ENCODE data around the gene DBF4B. TPM values are rescaled to one million over a fixed set of nuclear protein-coding genes. Genes with fewer than 3 reads are reported as not detected.
A peak's percentile ranks its signal among the peaks of the same experiment; 100 is the strongest.

The DBF4B gene
- total RNA-seq, 1 donor from 2014 or later = 22.5 TPM

DNA sequence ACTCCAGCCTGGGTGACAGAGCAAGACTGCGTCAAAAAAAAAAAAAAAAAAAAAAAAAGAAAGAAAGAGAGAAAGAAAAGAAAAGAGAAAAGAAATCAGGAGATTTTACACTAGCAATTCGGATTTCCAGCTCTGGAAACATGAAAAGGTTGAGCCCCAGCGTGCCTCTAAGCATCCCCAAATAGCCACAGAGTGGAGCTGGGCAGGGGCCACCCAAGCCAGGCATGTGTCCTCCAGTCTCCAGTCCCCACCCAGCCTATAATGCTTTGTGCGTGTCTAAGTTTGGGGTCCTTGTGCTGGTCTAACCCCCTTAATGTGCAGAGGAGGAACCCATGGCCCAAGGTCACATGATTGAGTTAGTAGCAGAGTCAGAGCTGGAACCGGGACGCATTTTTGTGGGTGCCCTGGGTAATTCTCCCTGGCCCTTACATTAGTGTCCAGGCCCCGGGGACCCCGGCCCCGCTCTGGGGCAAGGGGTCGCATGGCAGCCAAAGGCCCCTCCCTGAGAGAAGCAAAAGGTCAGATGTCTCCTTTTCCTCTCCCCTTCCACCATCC lies 70.3 kb downstream of the DBF4B start:
- Mint-ChIP-seq H3K36me3 (ENCODE audit: low read depth) (no peaks in the 10 kb centered on the region), H3K27me3 (ENCODE audit: insufficient read depth) (peaks cover 15% of the 10 kb centered on the region), H3K9me3 (no peaks in the 10 kb centered on the region), H3K4me3 (peak overlapping the region; percentile 53), H3K4me1 (ENCODE audit: low read depth) (no peaks in the 10 kb centered on the region), H3K27ac (no peak overlapping the region)
- intact Hi-C loops (cut with micrococcal nuclease) = loop anchor here (1.0 to 10.0 kb wide), 3 partner anchors 51 to 166 kb away; partner anchors contain the start of gene KIF18B
- no peak for DNase-seq (ENCODE audit: low spot score)

- no peaks in the 10 kb centered on the region for H3K4me1 Mint-ChIP-seq (ENCODE audit: low read depth)
- DNase-seq (ENCODE audit: low spot score) = peak; percentile 76
- no peaks in the 10 kb centered on the region for H3K9me3 Mint-ChIP-seq
- H3K27me3 Mint-ChIP-seq (ENCODE audit: insufficient read depth) = peaks cover 15% of the 10 kb centered on the region
- H3K4me3 Mint-ChIP-seq = peak overlapping the region; percentile 53
- H3K36me3 Mint-ChIP-seq (ENCODE audit: low read depth) = no peaks in the 10 kb centered on the region
- H3K27ac Mint-ChIP-seq = no peak overlapping the region
- intact Hi-C loops (cut with micrococcal nuclease) = loop anchor here (1.0 to 10.0 kb wide), 3 partner anchors 50 to 165 kb away; partner anchors contain the start of gene KIF18B
These were observed 71.0 kb downstream of the DBF4B start for GRCh38 chr17:44779211-44780025.

GRCh38 chr17:44780161-44780560 lies 71.7 kb downstream of the DBF4B start:
- H3K36me3 Mint-ChIP-seq (ENCODE audit: low read depth) = no peaks in the 10 kb centered on the region
- no peaks in the 10 kb centered on the region for H3K9me3 Mint-ChIP-seq
- no peak overlapping the region for H3K4me3 Mint-ChIP-seq
- no peaks in the 10 kb centered on the region for H3K4me1 Mint-ChIP-seq (ENCODE audit: low read depth)
- no peak for DNase-seq (ENCODE audit: low spot score)
- intact Hi-C loops (cut with micrococcal nuclease) = no loop called here
- H3K27me3 Mint-ChIP-seq (ENCODE audit: insufficient read depth) = peaks cover 16% of the 10 kb centered on the region
- no peak overlapping the region for H3K27ac Mint-ChIP-seq

GRCh38 chr17:44780845-44781480 lies 72.5 kb downstream of the DBF4B start:
- no peak for DNase-seq (ENCODE audit: low spot score)
- H3K4me3 Mint-ChIP-seq = no peak overlapping the region
- no peaks in the 10 kb centered on the region for H3K9me3 Mint-ChIP-seq
- intact Hi-C loops (cut with micrococcal nuclease) = no loop called here
- H3K27ac Mint-ChIP-seq = no peak overlapping the region
- H3K27me3 Mint-ChIP-seq (ENCODE audit: insufficient read depth) = peaks cover 16% of the 10 kb centered on the region
- H3K36me3 Mint-ChIP-seq (ENCODE audit: low read depth) = no peaks in the 10 kb centered on the region
- H3K4me1 Mint-ChIP-seq (ENCODE audit: low read depth) = no peaks in the 10 kb centered on the region

GRCh38 chr17:44781551-44782325 lies 73.3 kb downstream of the DBF4B start:
- no peaks in the 10 kb centered on the region for H3K4me1 Mint-ChIP-seq (ENCODE audit: low read depth)
- peaks cover 16% of the 10 kb centered on the region for H3K27me3 Mint-ChIP-seq (ENCODE audit: insufficient read depth)
- no peak overlapping the region for H3K27ac Mint-ChIP-seq
- intact Hi-C loops (cut with micrococcal nuclease) = no loop called here
- H3K9me3 Mint-ChIP-seq = no peaks in the 10 kb centered on the region
- DNase-seq (ENCODE audit: low spot score) = no peak
- H3K36me3 Mint-ChIP-seq (ENCODE audit: low read depth) = no peaks in the 10 kb centered on the region
- no peak overlapping the region for H3K4me3 Mint-ChIP-seq

- H3K9me3 Mint-ChIP-seq = no peaks in the 10 kb centered on the region
- peaks cover 14% of the 10 kb centered on the region for H3K27me3 Mint-ChIP-seq (ENCODE audit: insufficient read depth)
- no peak overlapping the region for H3K27ac Mint-ChIP-seq
- H3K4me3 Mint-ChIP-seq = no peak overlapping the region
- H3K36me3 Mint-ChIP-seq (ENCODE audit: low read depth) = no peaks in the 10 kb centered on the region
- intact Hi-C loops (cut with micrococcal nuclease) = no loop called here
- no peak for DNase-seq (ENCODE audit: low spot score)
- H3K4me1 Mint-ChIP-seq (ENCODE audit: low read depth) = no peaks in the 10 kb centered on the region
These were observed 73.9 kb downstream of the DBF4B start for GRCh38 chr17:44782326-44782850.

GRCh38 chr17:44785921-44786320 lies 77.5 kb downstream of the DBF4B start:
- Mint-ChIP-seq H3K27ac (no peak overlapping the region), H3K36me3 (ENCODE audit: low read depth) (no peaks in the 10 kb centered on the region), H3K27me3 (ENCODE audit: insufficient read depth) (peaks cover 7% of the 10 kb centered on the region), H3K4me3 (no peak overlapping the region), H3K4me1 (ENCODE audit: low read depth) (no peaks in the 10 kb centered on the region), H3K9me3 (no peaks in the 10 kb centered on the region)
- intact Hi-C loops (cut with micrococcal nuclease) = no loop called here
- no peak for DNase-seq (ENCODE audit: low spot score)

GRCh38 chr17:44786551-44787081 lies 78.2 kb downstream of the DBF4B start:
- H3K9me3 Mint-ChIP-seq = no peaks in the 10 kb centered on the region
- no peak overlapping the region for H3K4me3 Mint-ChIP-seq
- peaks cover 7% of the 10 kb centered on the region for H3K27me3 Mint-ChIP-seq (ENCODE audit: insufficient read depth)
- no peak for DNase-seq (ENCODE audit: low spot score)
- H3K4me1 Mint-ChIP-seq (ENCODE audit: low read depth) = no peaks in the 10 kb centered on the region
- no peaks in the 10 kb centered on the region for H3K36me3 Mint-ChIP-seq (ENCODE audit: low read depth)
- no peak overlapping the region for H3K27ac Mint-ChIP-seq
- intact Hi-C loops (cut with micrococcal nuclease) = no loop called here

- no peaks in the 10 kb centered on the region for H3K4me1 Mint-ChIP-seq (ENCODE audit: low read depth)
- no peak overlapping the region for H3K27ac Mint-ChIP-seq
- no peaks in the 10 kb centered on the region for H3K9me3 Mint-ChIP-seq
- intact Hi-C loops (cut with micrococcal nuclease) = no loop called here
- peaks cover 7% of the 10 kb centered on the region for H3K27me3 Mint-ChIP-seq (ENCODE audit: insufficient read depth)
- DNase-seq (ENCODE audit: low spot score) = no peak
- no peaks in the 10 kb centered on the region for H3K36me3 Mint-ChIP-seq (ENCODE audit: low read depth)
- no peak overlapping the region for H3K4me3 Mint-ChIP-seq
These were observed 78.9 kb downstream of the DBF4B start for GRCh38 chr17:44787271-44787940.

DNA sequence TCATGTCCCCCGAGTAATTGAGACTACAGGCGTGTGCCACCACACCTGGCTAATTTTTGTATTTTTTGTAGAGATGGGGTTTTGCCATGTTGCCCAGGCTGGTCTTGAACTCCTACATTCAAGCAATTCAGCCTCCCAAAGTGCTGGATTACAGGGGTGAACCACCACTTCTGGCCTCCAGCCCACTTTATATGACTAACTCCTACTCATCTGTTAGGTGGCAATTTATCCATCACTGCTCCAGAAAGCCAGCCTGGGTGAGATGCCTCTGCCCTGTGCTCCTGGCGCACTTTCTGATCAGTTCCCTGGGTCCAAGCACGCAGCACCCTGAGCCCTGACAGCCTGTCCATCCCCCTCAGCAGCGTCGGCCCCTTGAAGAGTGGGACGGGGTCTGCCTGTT lies 79.7 kb downstream of the DBF4B start:
- intact Hi-C loops (cut with micrococcal nuclease) = no loop called here
- no peak for DNase-seq (ENCODE audit: low spot score)
- Mint-ChIP-seq H3K4me3 (no peak overlapping the region), H3K27ac (no peak overlapping the region), H3K4me1 (ENCODE audit: low read depth) (no peaks in the 10 kb centered on the region), H3K36me3 (ENCODE audit: low read depth) (no peaks in the 10 kb centered on the region), H3K27me3 (ENCODE audit: insufficient read depth) (peaks cover 2% of the 10 kb centered on the region), H3K9me3 (no peaks in the 10 kb centered on the region)

- no peak for DNase-seq (ENCODE audit: low spot score)
- Mint-ChIP-seq H3K27me3 (ENCODE audit: insufficient read depth) (no peaks in the 10 kb centered on the region), H3K27ac (no peak overlapping the region), H3K4me3 (no peak overlapping the region), H3K4me1 (ENCODE audit: low read depth) (no peaks in the 10 kb centered on the region), H3K9me3 (no peaks in the 10 kb centered on the region), H3K36me3 (ENCODE audit: low read depth) (no peaks in the 10 kb centered on the region)
- intact Hi-C loops (cut with micrococcal nuclease) = no loop called here
These were observed 83.8 kb downstream of the DBF4B start for GRCh38 chr17:44792276-44792675.
